GM12878 (cell line): ENCODE results near the gene ZDHHC5. TPM values are rescaled to one million over a fixed set of nuclear protein-coding genes. Genes with fewer than 3 reads are reported as not detected.

ENCODE experiments used
- ATAC-seq: fragments of 200-7000 bp; cut with Tn5 transposase; 3 replicates; pipeline ENCODE4 v1.9.1; 2020; ENCODE audit warnings: mild to moderate bottlenecking, moderate library complexity
- Bru-seq: library from RNA; stranded (reverse); fragments of 400-500 nt; gene quantifications from one replicate; lab custom pipeline; 2021; lab: Mats Ljungman, UMichigan
- BruChase-seq, 2 experiments: library from RNA; stranded (reverse); fragments of 400-500 nt; gene quantifications; one replicate each; lab custom pipeline; 2021; lab: Mats Ljungman, UMichigan
- BruUV-seq: library from RNA; stranded (reverse); fragments of 400-500 nt; replicated peaks from 2 replicates; lab custom pipeline; 2021; lab: Mats Ljungman, UMichigan
- CTCF ChIA-PET: fragments of 300-600 bp; sonication (Branson Sonifier 250); formaldehyde crosslinking; extraction: SDS; loops from one replicate; lab custom pipeline; 2021; ENCODE audit warnings: inconsistent platforms; lab: Yijun Ruan, JAX
- POLR2A ChIA-PET: fragments of 350-600 bp; formaldehyde crosslinking; extraction: SDS; loops from one replicate; lab custom pipeline; 2021; ENCODE audit warnings: inconsistent platforms; lab: Charles Lee
- RAD21 ChIA-PET: fragments of 300-600 bp; sonication (Branson Sonifier 250); formaldehyde crosslinking; loops from one replicate; lab custom pipeline; 2023; ENCODE audit warnings: antibody characterized with exemption; ENCODE audit not compliant: unreplicated experiment; lab: Charles Lee
- SMC1A ChIA-PET: fragments of 300-600 bp; sonication (Branson Sonifier 250); formaldehyde crosslinking; loops from one replicate; lab custom pipeline; 2023; ENCODE audit not compliant: unreplicated experiment, uncharacterized antibody; lab: Charles Lee
- DNase-seq: peaks from one replicate; pipeline ENCODE4 v3.0.0-alpha.2; 2011; ENCODE audit warnings: low read depth, low spot score
- FAIRE-seq: peaks from 3 replicates; lab custom pipeline; 2011; peaks lifted over from hg19 to GRCh38; lab: Jason Lieb, UNC
- H2AFZ ChIP-seq: 2 replicates; pipeline ENCODE4 v1.6.0; 2011; ENCODE audit warnings: low read depth, low read length, control low read depth; ENCODE audit not compliant: control insufficient read depth
- H3K27ac ChIP-seq: 2 replicates; pipeline ENCODE4 v1.5.1; 2011; ENCODE audit warnings: control low read depth; ENCODE audit not compliant: control insufficient read depth, insufficient read depth
- H3K27me3 ChIP-seq, 2 experiments: replicated peaks in 1 of 2; 2 replicates each; pipeline versions ENCODE4 v1.6.0 to v1.6.1; 2011; ENCODE audit warnings: low read length in 1 of 2; ENCODE audit not compliant: control insufficient read depth in 2 of 2, insufficient read depth in 2 of 2
- H3K36me3 ChIP-seq, 2 experiments: 2 replicates each; pipeline ENCODE4 v1.5.1; 2011; ENCODE audit warnings: low read length in 1 of 2; ENCODE audit not compliant: control insufficient read depth in 2 of 2, insufficient read depth in 2 of 2
- H3K4me1 ChIP-seq: 2 replicates; pipeline ENCODE4 v1.6.1; 2011; ENCODE audit warnings: mild to moderate bottlenecking, low read length, moderate library complexity, mixed read lengths; ENCODE audit not compliant: control insufficient read depth, insufficient read depth
- H3K4me2 ChIP-seq: 2 replicates; pipeline ENCODE4 v1.6.0; 2011; ENCODE audit warnings: control low read depth; ENCODE audit not compliant: control insufficient read depth, insufficient read depth
- H3K4me3 ChIP-seq: fragments of 200-600 bp; sonication (generic); 2 replicates; pipeline ENCODE4 v1.5.1; 2016
- H3K79me2 ChIP-seq: 2 replicates; pipeline ENCODE4 v1.6.0; 2011; ENCODE audit warnings: low read length; ENCODE audit not compliant: control insufficient read depth, insufficient read depth
- H3K9ac ChIP-seq: 2 replicates; pipeline ENCODE4 v1.8.0; 2011; ENCODE audit warnings: low read length, control low read depth, mixed read lengths; ENCODE audit not compliant: control insufficient read depth, insufficient read depth
- H3K9me3 ChIP-seq: replicated peaks from 3 replicates; pipeline ENCODE4 v1.5.1; 2011; ENCODE audit warnings: mild to moderate bottlenecking, low read length; ENCODE audit not compliant: control insufficient read depth, insufficient read depth
- H4K20me1 ChIP-seq: 2 replicates; pipeline ENCODE4 v1.6.0; 2011; ENCODE audit not compliant: control insufficient read depth, insufficient read depth
- BMI1 ChIP-seq: fragments of 450-650 bp; IDR thresholded peaks from 2 replicates; pipeline ENCODE4 v1.6.1; 2016; ENCODE audit warnings: mild to moderate bottlenecking, moderate library complexity, borderline replicate concordance
- CUX1 ChIP-seq: IDR thresholded peaks from 2 replicates; pipeline ENCODE4 v1.6.1; 2012; ENCODE audit warnings: improper control_type of control experiment, low read depth, low read length; ENCODE audit not compliant: insufficient replicate concordance
- MEF2B ChIP-seq: fragments of 450-650 bp; IDR thresholded peaks from 2 replicates; pipeline ENCODE4 v1.6.1; 2018; ENCODE audit warnings: mild to moderate bottlenecking, moderate library complexity; ENCODE audit not compliant: partially characterized antibody, poor library complexity, severe bottlenecking
- MXI1 ChIP-seq: fragments of 150-350 bp; IDR thresholded peaks from 2 replicates; pipeline ENCODE4 v1.6.1; 2011; ENCODE audit warnings: low read depth, mild to moderate bottlenecking, inconsistent platforms, low read length, improper control_type of control experiment
- NBN ChIP-seq: fragments of 450-650 bp; IDR thresholded peaks from 2 replicates; pipeline ENCODE4 v1.6.1; 2016
- PAX5 ChIP-seq: IDR thresholded peaks from 2 replicates; pipeline ENCODE4 v1.6.1; 2011; ENCODE audit warnings: low read depth, low read length, borderline replicate concordance
- PAX8 ChIP-seq: fragments of 450-650 bp; IDR thresholded peaks from 2 replicates; pipeline ENCODE4 v1.6.1; 2017; ENCODE audit warnings: mild to moderate bottlenecking, moderate library complexity
- POU2F2 ChIP-seq: IDR thresholded peaks from 3 replicates; pipeline ENCODE4 v1.6.1; 2011; ENCODE audit warnings: low read depth, mild to moderate bottlenecking, low read length, borderline replicate concordance
- RB1 ChIP-seq: fragments of 450-650 bp; formaldehyde crosslinking; IDR thresholded peaks from 2 replicates; pipeline ENCODE4 v1.6.1; 2017; ENCODE audit warnings: mild to moderate bottlenecking, borderline replicate concordance
- SMARCA5 ChIP-seq: fragments of 450-650 bp; IDR thresholded peaks from 2 replicates; pipeline ENCODE4 v1.6.1; 2017; ENCODE audit warnings: mild to moderate bottlenecking
- ZSCAN29 ChIP-seq: fragments of 450-650 bp; IDR thresholded peaks from 2 replicates; pipeline ENCODE4 v1.6.1; 2017; ENCODE audit warnings: mild to moderate bottlenecking, moderate library complexity
- WGBS: methylation state at CpG from one replicate; pipeline ENCODE4 v1.1.6; 2016; ENCODE audit warnings: low lambda C conversion rate; ENCODE audit not compliant: insufficient replicate concordance, insufficient coverage; ENCODE audit errors: missing lambda C conversion rate; 5-methylcytosine and 5-hydroxymethylcytosine counted together
- in situ Hi-C: fragments of 300-500 bp; cut with MboI; formaldehyde crosslinking; loops from 9 replicates; pipeline ENCODE4 v1.14.3; 2018; ENCODE audit warnings: mixed read lengths
- intact Hi-C: fragments of 100-400 bp; cut with micrococcal nuclease; formaldehyde crosslinking; loops from one replicate; pipeline ENCODE4 v1.14.2; 2022; ENCODE audit not compliant: unreplicated experiment
- long read RNA-seq, 2 experiments: library from polyadenylated mRNA; unstranded; transcript quantifications; one replicate each; pipeline ENCODE4 v2.0.0, GENCODE V29; 2019 to 2020
- polyA minus RNA-seq, 3 experiments: library from RNA; depleted of rRNA, polyadenylated mRNA; stranded (reverse); fragments of >200 nt; gene quantifications; 2 replicates each; pipeline ENCODE4 v1.2.3, GENCODE V29; 2011
- polyA plus RNA-seq, 11 experiments: library from polyadenylated mRNA; depleted of rRNA in 4 of 11; unstranded in 6 of 11; stranded (reverse) in 5 of 11; fragments of >200 nt; fragmentation: Nextera tagmentation in 4 of 11; fragmentation: Illumina TruSeq in 1 of 11; extraction: Ambion mirVana in 4 of 11; extraction: Trizol in 1 of 11; gene quantifications; 1 replicate in 1 of 11; 2 replicates in 10 of 11; pipeline versions ENCODE4 v1.2.1 to v1.2.3, GENCODE V29; 2011 to 2016; ENCODE audit warnings: inconsistent platforms in 2 of 11, missing spikeins in 2 of 11, low read depth in 1 of 11
- total RNA-seq, 4 experiments: library from RNA; depleted of rRNA in 3 of 4; stranded (reverse); fragments of >200 nt in 3 of 4; fragmentation: Illumina TruSeq in 1 of 4; extraction: Trizol in 1 of 4; gene quantifications; 2 replicates each; pipeline versions ENCODE4 v1.2.1 to v1.2.3, GENCODE V29; 2013 to 2021

ZDHHC5 gene
- 52.8 and 56.0 TPM in 2 replicates for total RNA-seq (2013; cell fraction: nucleolus; rRNA removed)
- total RNA-seq (2014; rRNA removed) (29.1 and 34.1 TPM in 2 replicates), total RNA-seq (2014; rRNA removed; fragmentation: Illumina TruSeq; extraction: Trizol) (34.3 and 36.8 TPM in 2 replicates), total RNA-seq (2021) (59.9 and 61.3 TPM in 2 replicates), polyA plus RNA-seq (2011; rRNA removed) (33.9 and 46.7 TPM in 2 replicates), polyA plus RNA-seq (2014; fragmentation: Illumina TruSeq; extraction: Trizol) (49.8 and 57.4 TPM in 2 replicates), polyA plus RNA-seq (2014; fragmentation: Nextera tagmentation; extraction: Ambion mirVana) (1 to 10 TPM; 3.9 to 7.3 TPM), polyA plus RNA-seq (2014; rRNA removed) (48.5 and 54.4 TPM in 2 replicates), polyA plus RNA-seq (2016; fragmentation: Nextera tagmentation; extraction: Ambion mirVana) (10 to 100 TPM; 36.6 to 38.4 TPM), polyA minus RNA-seq (2011; rRNA and poly(A)+ RNA removed) (91.2 and 101 TPM in 2 replicates), Bru-seq, nascent RNA (percentile 86 among the genes with signal in this experiment), BruChase-seq, experiment 1, labeled RNA remaining after a 6-hour chase (percentile 84 among the genes with signal in this experiment), BruChase-seq, experiment 2, labeled RNA remaining after a 2-hour chase (percentile 91 among the genes with signal in this experiment)
- polyA plus RNA-seq (2011; ENCODE audit: low read depth), result 20.1 TPM
- 45.0 and 56.7 TPM in 2 replicates for polyA plus RNA-seq (2011; cell fraction: cytosol; rRNA removed)
- polyA plus RNA-seq (2011; cell fraction: nucleus; rRNA removed), result 41.0 and 48.9 TPM in 2 replicates
- 27.1 and 33.2 TPM in 2 replicates for polyA plus RNA-seq (2012)
- polyA minus RNA-seq (2011; cell fraction: cytosol; rRNA and poly(A)+ RNA removed), result 24.2 and 31.4 TPM in 2 replicates
- 27.9 and 33.0 TPM in 2 replicates for polyA minus RNA-seq (2011; cell fraction: nucleus; rRNA and poly(A)+ RNA removed)
- long read RNA-seq, experiment 1, full-length matches to known transcripts, result 1 of 7 reads
- long read RNA-seq, experiment 1, partial matches to known transcripts, result 4 of 7 reads
- long read RNA-seq, experiment 1, other reads (novel, unspliced or antisense), result 2 of 7 reads
- long read RNA-seq, experiment 2, full-length matches to known transcripts, result 2 of 12 reads
- long read RNA-seq, experiment 2, partial matches to known transcripts, result 6 of 12 reads
- long read RNA-seq, experiment 2, other reads (novel, unspliced or antisense), result 4 of 12 reads

- FAIRE-seq (peak; percentile 94), ATAC-seq (peak; percentile 91), DNase-seq (peak; percentile 99)
- intact Hi-C loops, result loop anchor here (1.0 to 5.0 kb wide), 6 partner anchors 11 to 1889 kb away; partner anchors contain the start of genes CLP1, MED19, SELENOH and TMX2
- ChIA-PET SMC1A (interaction anchor here (1.5 to 1.6 kb wide), 2 partner anchors 11 to 131 kb away, joined by 5 to 14 read pairs; partner anchors contain the start of gene CLP1), CTCF (interaction anchor here (0.6 to 4.3 kb wide), 2 partner anchors 10 to 133 kb away, joined by 3 to 28 read pairs; partner anchors contain the start of gene CLP1), RAD21 (interaction anchor here (1.1 to 4.8 kb wide), 2 partner anchors 10 to 132 kb away, joined by 3 to 22 read pairs; partner anchors contain the start of gene CLP1), POLR2A (interaction anchor here (1.7 to 2.3 kb wide), 2 partner anchors 10 to 74 kb away, joined by 5 to 7 read pairs; partner anchors contain the start of genes CLP1 and SELENOH)
- Histone ChIP-seq H3K4me3 (peak within 1 kb of the TSS; percentile 90), H2AFZ (peak within 1 kb of the TSS; percentile 95), H3K9me3 (no peaks in the 10 kb centered on the region), H4K20me1 (peaks cover 3% of the 10 kb centered on the region; the same call in 1 of the 2 replicates), H3K27me3 (no peaks in the 10 kb centered on the region), H3K9ac (peak within 1 kb of the TSS; percentile 89), H3K4me1 (peaks cover 7% of the 10 kb centered on the region), H3K4me2 (peak within 1 kb of the TSS; percentile 87), H3K36me3 (peaks cover 1 to 6% of the 10 kb centered on the region in 2 experiments), H3K27ac (peak within 1 kb of the TSS; percentile 99), H3K79me2 (peaks cover 49% of the 10 kb centered on the region)
- BruUV-seq, result no TSS peak
- in situ Hi-C loops, result loop anchor here (10.0 kb wide), 1 partner anchor 857 kb away; no protein-coding TSS in a partner anchor
- under 1% methylated on average over 83 of the region's 96 CpGs for WGBS
- TF ChIP-seq PAX8, result no peak
- peak; percentile 61 for TF ChIP-seq MXI1
- TF ChIP-seq CUX1, result no peak
- peak; percentile 90 for TF ChIP-seq SMARCA5
- 0 out of 2 replicates have a peak, but pooled peaks have one; percentile 18 for TF ChIP-seq NBN
- TF ChIP-seq PAX5, result peak; percentile 25; the same call in 1 of the 2 replicates
- peak; percentile 38; the same call in 1 of the 2 replicates for TF ChIP-seq RB1
- no peak for TF ChIP-seq MEF2B
- no peak for TF ChIP-seq BMI1
- 0 out of 3 replicates have a peak, but pooled peaks have one; percentile 53 for TF ChIP-seq POU2F2
- TF ChIP-seq ZSCAN29, result 0 out of 2 replicates have a peak, but pooled peaks have one; percentile 20
Measured at GRCh38 chr11:57667736-57668433, at the start of gene ZDHHC5. ZDHHC5 (plus strand) TSS chr11:57668114; CDS start chr11:57673091, 4,977 bp downstream.
